Mesendoderm (in vitro differentiated cells): ENCODE results near the gene FAM78B.
A peak's percentile ranks its signal among the peaks of the same experiment; 100 is the strongest.

Source experiments
- DNase-seq: peaks from one replicate; pipeline ENCODE4 v3.0.0; 2013
- H2AK5ac ChIP-seq: 2 replicates; pipeline ENCODE4 v1.6.1; 2013; ENCODE audit warnings: low read length, inconsistent platforms
- H2BK120ac ChIP-seq: 2 replicates; pipeline ENCODE4 v1.6.1; 2013; ENCODE audit warnings: low read depth, mild to moderate bottlenecking, low read length, moderate library complexity, mixed read lengths
- H2BK15ac ChIP-seq: replicated peaks from 2 replicates; pipeline ENCODE4 v1.6.1; 2013; ENCODE audit warnings: low read depth, mild to moderate bottlenecking, moderate library complexity
- H2BK5ac ChIP-seq: 2 replicates; pipeline ENCODE4 v1.6.1; 2013; ENCODE audit warnings: low read length, inconsistent platforms
- H3K18ac ChIP-seq: 2 replicates; pipeline ENCODE4 v1.6.1; 2013; ENCODE audit warnings: mild to moderate bottlenecking, low read length, mixed read lengths
- H3K23ac ChIP-seq: one replicate; pipeline ENCODE4 v1.6.1; 2013; ENCODE audit warnings: low read length
- H3K27ac ChIP-seq: 2 replicates; pipeline ENCODE4 v1.5.1; 2013; ENCODE audit warnings: low read depth, mild to moderate bottlenecking, inconsistent platforms, low read length, moderate library complexity
- H3K27me3 ChIP-seq: 2 replicates; pipeline ENCODE4 v1.6.1; 2013; ENCODE audit warnings: low read length, control low read depth, mild to moderate bottlenecking, inconsistent platforms; ENCODE audit not compliant: insufficient read depth, poor library complexity
- H3K36me3 ChIP-seq: 2 replicates; pipeline ENCODE4 v1.6.1; 2013; ENCODE audit warnings: low read length, inconsistent platforms; ENCODE audit not compliant: control insufficient read depth, insufficient read depth
- H3K4ac ChIP-seq: one replicate; pipeline ENCODE4 v1.6.1; 2013; ENCODE audit warnings: low read depth, mild to moderate bottlenecking, low read length, moderate library complexity
- H3K4me1 ChIP-seq: 2 replicates; pipeline ENCODE4 v1.6.1; 2013; ENCODE audit warnings: low read depth, low read length, inconsistent platforms; ENCODE audit not compliant: control insufficient read depth
- H3K4me2 ChIP-seq: 2 replicates; pipeline ENCODE4 v1.6.1; 2013; ENCODE audit warnings: low read length
- H3K4me3 ChIP-seq: 2 replicates; pipeline ENCODE4 v1.5.1; 2013; ENCODE audit warnings: mild to moderate bottlenecking, low read length
- H3K56ac ChIP-seq: one replicate; pipeline ENCODE4 v1.6.1; 2013; ENCODE audit warnings: low read length
- H3K79me1 ChIP-seq: 2 replicates; pipeline ENCODE4 v1.6.1; 2013; ENCODE audit warnings: low read length, inconsistent platforms
- H3K79me2 ChIP-seq: 2 replicates; pipeline ENCODE4 v1.6.1; 2013; ENCODE audit warnings: mild to moderate bottlenecking, low read length; ENCODE audit not compliant: control insufficient read depth, insufficient read depth
- H3K9ac ChIP-seq: 2 replicates; pipeline ENCODE4 v1.6.1; 2013; ENCODE audit warnings: low read length, inconsistent platforms
- H4K5ac ChIP-seq: one replicate; pipeline ENCODE4 v1.6.1; 2013; ENCODE audit warnings: low read length
- H4K8ac ChIP-seq: one replicate; pipeline ENCODE4 v1.6.1; 2013; ENCODE audit warnings: low read depth, mild to moderate bottlenecking, control low read depth, low read length, moderate library complexity
- WGBS: extraction: QIAGEN DNeasy Blood & Tissue Kit; methylation state at CpG from one replicate; pipeline ENCODE4 v1.1.7; 2013; ENCODE audit warnings: low lambda C conversion rate, missing lambda C conversion rate; ENCODE audit not compliant: insufficient coverage; ENCODE audit errors: extremely low coverage; 5-methylcytosine and 5-hydroxymethylcytosine counted together

FAM78B gene

DNA sequence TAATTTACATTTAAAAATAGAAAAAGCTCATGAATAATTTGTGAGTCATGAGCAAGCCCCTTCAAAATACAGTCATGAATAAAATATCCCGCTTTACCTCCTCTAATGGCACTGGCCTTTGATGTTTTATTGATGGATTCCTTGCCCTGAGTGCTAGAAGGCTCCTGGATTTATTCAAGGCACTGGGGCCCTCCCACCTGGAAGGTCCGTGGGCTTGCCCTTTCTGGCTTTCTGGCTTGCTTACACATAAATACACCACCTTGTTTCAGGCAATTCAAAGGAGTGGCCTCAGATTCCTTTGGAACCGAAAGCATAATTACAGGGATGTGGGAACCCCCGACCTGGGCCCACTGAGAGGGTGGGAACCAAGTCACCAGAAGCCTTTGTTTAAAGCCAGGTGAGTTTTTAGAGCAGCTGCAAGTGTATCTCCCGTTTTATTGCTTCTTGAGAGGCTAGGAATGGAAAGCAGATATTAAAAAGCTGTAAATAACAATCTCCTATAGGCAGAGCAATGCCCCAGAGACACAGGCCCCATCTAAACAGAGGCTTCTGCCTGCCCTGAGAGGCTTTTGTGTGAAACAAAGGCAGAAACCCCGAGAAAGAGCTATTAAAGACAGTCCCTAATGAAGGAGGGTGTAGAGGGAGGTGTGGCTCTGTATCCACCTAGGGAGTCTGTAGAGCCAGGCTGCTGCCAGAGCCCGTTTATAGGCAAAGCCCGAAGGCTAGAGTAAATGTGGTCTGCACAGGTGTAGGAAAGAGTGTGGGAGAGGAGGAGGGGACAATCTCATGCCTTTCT is 126.4 kb downstream of the FAM78B start:
- no peak for DNase-seq
- no peaks in the 10 kb centered on the region for H3K79me2 ChIP-seq
- no peak overlapping the region for H3K56ac ChIP-seq
- no peak overlapping the region for H4K5ac ChIP-seq
- no peak overlapping the region for H2AK5ac ChIP-seq
- no peak overlapping the region for H3K4ac ChIP-seq
- H3K18ac ChIP-seq: no peak overlapping the region
- H3K27me3 ChIP-seq: no peaks in the 10 kb centered on the region
- no peak overlapping the region for H3K23ac ChIP-seq
- WGBS: no CpG with 5 or more reads among the region's 8 CpGs
- H3K4me3 ChIP-seq: no peak overlapping the region
- no peak overlapping the region for H4K8ac ChIP-seq
- no peak overlapping the region for H2BK15ac ChIP-seq
- no peaks in the 10 kb centered on the region for H3K79me1 ChIP-seq
- H3K9ac ChIP-seq: no peak overlapping the region
- no peak overlapping the region for H3K4me2 ChIP-seq
- no peak overlapping the region for H2BK5ac ChIP-seq
- no peaks in the 10 kb centered on the region for H3K4me1 ChIP-seq
- no peak overlapping the region for H3K27ac ChIP-seq
- H2BK120ac ChIP-seq: no peak overlapping the region
- no peaks in the 10 kb centered on the region for H3K36me3 ChIP-seq

DNA sequence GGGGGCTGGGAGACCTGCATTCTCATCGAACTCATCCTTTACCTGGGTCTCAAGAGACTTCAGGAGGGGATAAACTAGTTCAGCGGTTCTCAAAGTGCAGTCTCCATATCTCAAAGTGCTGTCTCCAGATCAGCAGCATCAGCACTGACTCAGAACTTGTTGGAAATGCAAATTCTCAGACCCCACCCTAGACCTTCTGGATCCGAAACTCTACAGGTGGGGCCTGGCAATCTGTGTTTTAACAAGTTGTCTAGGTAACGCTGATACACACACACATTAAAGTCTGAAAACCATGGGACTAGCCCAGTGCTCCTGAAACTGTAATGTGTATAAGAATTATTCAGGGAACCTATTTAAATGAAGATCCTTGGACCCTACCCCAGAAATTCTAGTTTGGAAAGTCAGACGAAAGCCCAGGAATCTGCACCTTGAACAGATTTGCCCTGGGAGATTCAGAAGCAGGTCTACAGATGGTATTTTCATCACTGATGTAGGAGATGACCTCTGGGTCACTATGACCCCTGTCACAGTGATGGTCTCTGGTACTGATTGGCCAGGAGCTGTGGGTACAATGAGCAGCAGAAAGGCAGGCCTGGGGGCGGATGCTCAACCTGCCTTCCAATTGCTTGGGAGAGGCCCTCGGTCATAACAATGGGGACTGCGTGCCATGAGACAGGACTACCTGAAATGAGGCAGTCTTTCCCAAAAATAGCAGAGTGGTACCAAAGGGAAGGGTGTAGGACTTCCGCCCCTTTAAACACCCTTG is 127.2 kb downstream of the FAM78B start:
- Histone ChIP-seq H3K4me1 (no peaks in the 10 kb centered on the region), H2BK120ac (no peak overlapping the region), H3K23ac (no peak overlapping the region), H3K9ac (no peak overlapping the region), H2BK15ac (no peak overlapping the region), H3K27ac (no peak overlapping the region), H3K79me1 (no peaks in the 10 kb centered on the region), H3K27me3 (no peaks in the 10 kb centered on the region), H3K79me2 (no peaks in the 10 kb centered on the region), H3K4ac (no peak overlapping the region), H2BK5ac (no peak overlapping the region), H2AK5ac (no peak overlapping the region), H3K4me3 (no peak overlapping the region), H4K5ac (no peak overlapping the region), H3K18ac (no peak overlapping the region), H3K56ac (no peak overlapping the region), H3K4me2 (no peak overlapping the region), H4K8ac (no peak overlapping the region), H3K36me3 (no peaks in the 10 kb centered on the region)
- no CpG with 5 or more reads among the region's 9 CpGs for WGBS
- no peak for DNase-seq

DNA sequence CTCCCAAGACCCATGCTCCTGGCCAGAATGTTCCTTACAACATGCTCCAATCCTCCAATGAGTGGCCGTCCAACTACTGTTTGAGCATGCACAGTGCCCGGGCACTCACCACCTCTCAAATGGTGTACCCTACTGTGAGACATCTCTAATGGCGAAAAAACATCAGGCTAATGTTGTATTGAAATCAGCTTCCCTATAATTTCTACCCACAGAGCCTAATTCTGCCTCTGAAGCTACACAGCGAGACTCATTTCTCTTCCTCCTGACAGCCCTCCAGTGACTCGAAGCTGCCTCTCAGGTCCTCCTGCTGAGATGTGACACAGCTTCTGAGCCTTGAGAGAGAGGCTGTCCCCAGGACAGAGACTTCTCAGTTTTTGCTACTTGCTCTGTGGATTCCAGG is 130.7 kb downstream of the FAM78B start:
- no peak overlapping the region for H2BK5ac ChIP-seq
- H3K4me2 ChIP-seq: no peak overlapping the region
- H4K8ac ChIP-seq: no peak overlapping the region
- H2BK15ac ChIP-seq: no peak overlapping the region
- no peaks in the 10 kb centered on the region for H3K36me3 ChIP-seq
- H3K4me1 ChIP-seq: peaks cover 5% of the 10 kb centered on the region
- no peak overlapping the region for H3K56ac ChIP-seq
- H3K27ac ChIP-seq: no peak overlapping the region
- no peak overlapping the region for H4K5ac ChIP-seq
- H3K4ac ChIP-seq: no peak overlapping the region
- peak; percentile 13 for DNase-seq
- no peak overlapping the region for H3K23ac ChIP-seq
- no peak overlapping the region for H3K18ac ChIP-seq
- H2BK120ac ChIP-seq: no peak overlapping the region
- H3K9ac ChIP-seq: no peak overlapping the region
- no peak overlapping the region for H2AK5ac ChIP-seq
- H3K27me3 ChIP-seq: no peaks in the 10 kb centered on the region
- no CpG with 5 or more reads among the region's 5 CpGs for WGBS
- no peak overlapping the region for H3K4me3 ChIP-seq
- H3K79me1 ChIP-seq: no peaks in the 10 kb centered on the region
- no peaks in the 10 kb centered on the region for H3K79me2 ChIP-seq

DNA sequence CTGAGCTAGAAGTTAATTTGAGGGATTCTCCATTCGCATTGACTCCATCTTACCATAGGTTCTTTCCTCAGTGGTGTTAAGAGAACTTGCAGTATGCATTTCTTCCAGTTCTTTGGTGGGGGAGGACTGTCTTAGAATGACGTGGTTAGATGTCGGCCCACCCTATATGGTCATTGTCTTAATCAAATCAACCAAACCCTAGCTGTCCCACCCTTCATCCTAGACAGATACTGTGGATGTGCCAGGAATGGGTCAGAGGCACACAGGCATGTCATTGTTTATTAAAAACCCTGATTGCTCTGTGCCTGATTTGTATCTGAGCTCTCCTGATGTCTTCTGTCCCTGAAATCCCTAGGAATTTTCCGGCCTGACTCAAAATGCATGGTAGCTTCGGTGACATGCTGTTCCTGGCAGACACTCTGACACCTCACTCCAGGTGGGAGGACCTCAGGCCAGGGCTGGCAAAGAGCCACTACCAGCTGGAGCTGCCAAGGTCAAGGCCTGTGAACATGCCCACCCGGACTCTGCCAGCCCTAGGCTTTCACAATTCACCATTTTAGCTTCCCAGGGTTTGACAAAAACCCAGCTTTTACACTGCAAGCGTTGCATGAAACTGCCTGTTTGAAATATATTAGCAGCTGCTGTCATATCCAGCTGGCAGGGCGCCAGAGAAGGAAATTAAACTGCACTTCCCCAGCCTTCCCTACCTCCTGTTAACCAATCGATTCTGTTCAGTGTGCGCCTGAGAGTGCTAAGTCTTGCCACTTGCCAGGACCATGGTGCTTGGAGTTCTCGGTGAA is 134.0 kb downstream of the FAM78B start:
- no peak overlapping the region for H2BK5ac ChIP-seq

DNA sequence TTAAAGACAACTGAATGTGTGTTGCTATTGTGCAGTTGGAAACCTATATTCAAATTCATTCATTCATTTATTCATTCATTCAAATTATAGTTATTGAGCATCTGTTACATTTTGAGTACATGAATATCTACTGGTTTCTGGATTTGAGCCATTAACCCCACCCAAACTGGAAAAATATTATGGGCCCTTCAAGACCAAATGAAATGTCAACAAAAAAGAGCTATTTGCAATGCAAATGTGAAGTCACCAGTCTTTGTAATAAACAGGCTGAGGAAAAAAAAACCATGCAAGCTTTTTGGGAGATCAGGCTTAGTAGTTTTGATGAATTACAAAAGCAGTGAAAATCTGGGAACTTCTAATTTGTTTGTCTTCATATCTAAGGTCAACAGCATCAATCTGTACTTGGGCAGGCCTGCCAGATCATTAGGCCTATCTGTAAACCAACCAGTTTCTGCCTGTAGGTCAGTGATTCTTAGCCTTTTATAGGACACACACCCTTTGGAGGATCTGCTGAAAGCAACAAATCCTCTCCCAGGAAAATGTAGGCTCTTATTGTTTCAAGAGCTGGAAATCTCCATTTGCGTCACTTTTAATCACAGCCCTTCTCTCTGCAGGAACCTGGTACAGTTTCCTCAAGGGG is 134.7 kb downstream of the FAM78B start:
- Histone ChIP-seq H3K4me2 (no peak overlapping the region), H3K36me3 (no peaks in the 10 kb centered on the region), H3K27ac (no peak overlapping the region), H2AK5ac (no peak overlapping the region), H3K4ac (no peak overlapping the region), H2BK120ac (peak overlapping the region; percentile 39), H3K23ac (no peak overlapping the region), H4K5ac (no peak overlapping the region), H3K9ac (no peak overlapping the region), H3K18ac (no peak overlapping the region), H3K4me3 (no peak overlapping the region), H3K79me2 (no peaks in the 10 kb centered on the region), H2BK15ac (no peak overlapping the region), H2BK5ac (no peak overlapping the region), H3K79me1 (no peaks in the 10 kb centered on the region), H3K56ac (no peak overlapping the region), H3K4me1 (peaks cover 5% of the 10 kb centered on the region), H3K27me3 (no peaks in the 10 kb centered on the region), H4K8ac (no peak overlapping the region)
- no peak for DNase-seq
- no CpG with 5 or more reads among the region's 1 CpG for WGBS

More for the DNA sequence above, 134.0 kb downstream of the FAM78B start:
- Histone ChIP-seq H3K27me3 (no peaks in the 10 kb centered on the region), H3K27ac (no peak overlapping the region), H3K79me1 (no peaks in the 10 kb centered on the region), H3K56ac (no peak overlapping the region), H4K5ac (no peak overlapping the region), H3K4ac (no peak overlapping the region), H3K4me2 (no peak overlapping the region), H3K18ac (no peak overlapping the region), H2BK15ac (no peak overlapping the region), H2BK120ac (peak overlapping the region; percentile 39), H3K79me2 (no peaks in the 10 kb centered on the region), H3K4me1 (peaks cover 5% of the 10 kb centered on the region), H2AK5ac (no peak overlapping the region), H4K8ac (no peak overlapping the region), H3K36me3 (no peaks in the 10 kb centered on the region), H3K23ac (no peak overlapping the region), H3K9ac (no peak overlapping the region), H3K4me3 (no peak overlapping the region)
- no CpG with 5 or more reads among the region's 11 CpGs for WGBS
- peak; percentile 17 for DNase-seq
